DOHH2 (cell line): Measurements from ENCODE around the gene AKIRIN2.

Experiments
- EZH2phosphoT487 ChIP-seq: fragments of 200-600 bp; sonication (generic); IDR thresholded peaks from 2 replicates; pipeline ENCODE4 v1.6.1; 2017; ENCODE audit warnings: borderline replicate concordance, mild to moderate bottlenecking, antibody characterized with exemption, low read length, moderate library complexity, mixed read lengths
- TF ChIP-seq, protein P1 (sequence below): fragments of 200-600 bp; sonication (generic); IDR thresholded peaks from one replicate; pipeline ENCODE4 v1.5.1; 2014; ENCODE audit warnings: antibody characterized with exemption, mild to moderate bottlenecking, low read depth, low read length; ENCODE audit not compliant: poor library complexity, severe bottlenecking

- TF ChIP-seq, protein P1, sequence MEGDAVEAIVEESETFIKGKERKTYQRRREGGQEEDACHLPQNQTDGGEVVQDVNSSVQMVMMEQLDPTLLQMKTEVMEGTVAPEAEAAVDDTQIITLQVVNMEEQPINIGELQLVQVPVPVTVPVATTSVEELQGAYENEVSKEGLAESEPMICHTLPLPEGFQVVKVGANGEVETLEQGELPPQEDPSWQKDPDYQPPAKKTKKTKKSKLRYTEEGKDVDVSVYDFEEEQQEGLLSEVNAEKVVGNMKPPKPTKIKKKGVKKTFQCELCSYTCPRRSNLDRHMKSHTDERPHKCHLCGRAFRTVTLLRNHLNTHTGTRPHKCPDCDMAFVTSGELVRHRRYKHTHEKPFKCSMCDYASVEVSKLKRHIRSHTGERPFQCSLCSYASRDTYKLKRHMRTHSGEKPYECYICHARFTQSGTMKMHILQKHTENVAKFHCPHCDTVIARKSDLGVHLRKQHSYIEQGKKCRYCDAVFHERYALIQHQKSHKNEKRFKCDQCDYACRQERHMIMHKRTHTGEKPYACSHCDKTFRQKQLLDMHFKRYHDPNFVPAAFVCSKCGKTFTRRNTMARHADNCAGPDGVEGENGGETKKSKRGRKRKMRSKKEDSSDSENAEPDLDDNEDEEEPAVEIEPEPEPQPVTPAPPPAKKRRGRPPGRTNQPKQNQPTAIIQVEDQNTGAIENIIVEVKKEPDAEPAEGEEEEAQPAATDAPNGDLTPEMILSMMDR = no peak
- TF ChIP-seq EZH2phosphoT487 = no peak
Observed at GRCh38 chr6:87731080-87731479, 29.0 kb upstream of the AKIRIN2 start.
